KMS-11 (cell line): ENCODE data around the gene ATP9B.

Source experiments
- H2AFZ ChIP-seq: fragments of 200-600 bp; sonication (generic); 2 replicates; pipeline ENCODE4 v1.6.1; 2016; ENCODE audit warnings: antibody characterized with exemption, mixed run types, low read depth
- H3K27ac ChIP-seq: fragments of 200-600 bp; sonication (generic); 2 replicates; pipeline ENCODE4 v1.6.1; 2016; ENCODE audit warnings: mild to moderate bottlenecking, mixed run types
- H3K27me3 ChIP-seq: fragments of 200-600 bp; sonication (generic); 2 replicates; pipeline ENCODE4 v1.6.1; 2017; ENCODE audit warnings: mild to moderate bottlenecking, low read depth, mixed run types, moderate library complexity; ENCODE audit not compliant: insufficient read depth
- H3K36me3 ChIP-seq: fragments of 200-600 bp; sonication (generic); 2 replicates; pipeline ENCODE4 v1.6.1; 2017; ENCODE audit warnings: mild to moderate bottlenecking, mixed run types; ENCODE audit not compliant: insufficient read depth
- H3K4me1 ChIP-seq: fragments of 200-600 bp; sonication (generic); 2 replicates; pipeline ENCODE4 v1.6.1; 2016; ENCODE audit warnings: mild to moderate bottlenecking, low read depth, mixed run types; ENCODE audit not compliant: poor library complexity, severe bottlenecking
- H3K4me2 ChIP-seq: fragments of 200-600 bp; sonication (generic); 2 replicates; pipeline ENCODE4 v1.7.0; 2016; ENCODE audit warnings: mild to moderate bottlenecking, mixed run types
- H3K4me3 ChIP-seq: fragments of 200-600 bp; sonication (generic); IDR thresholded peaks from 2 replicates; pipeline ENCODE4 v1.6.1; 2017; ENCODE audit warnings: low read depth, low read length, mixed read lengths; ENCODE audit not compliant: insufficient read depth
- H3K79me2 ChIP-seq: fragments of 200-600 bp; sonication (generic); 2 replicates; pipeline ENCODE4 v1.6.1; 2016; ENCODE audit warnings: low read depth, mixed run types; ENCODE audit not compliant: insufficient read depth
- H3K9ac ChIP-seq: fragments of 200-600 bp; sonication (generic); 2 replicates; pipeline ENCODE4 v1.6.1; 2016; ENCODE audit warnings: mild to moderate bottlenecking, mixed run types
- H4K20me1 ChIP-seq: fragments of 200-600 bp; sonication (generic); 2 replicates; pipeline ENCODE4 v1.6.1; 2016; ENCODE audit warnings: mild to moderate bottlenecking, mixed run types; ENCODE audit not compliant: insufficient read depth
- TF ChIP-seq, protein P1 (sequence below): fragments of 200-600 bp; sonication (generic); conservative IDR thresholded peaks from 2 replicates; pipeline ENCODE4 v1.6.1; 2017; ENCODE audit warnings: low read depth, mild to moderate bottlenecking, antibody characterized with exemption, low read length, moderate library complexity, mixed read lengths

The ATP9B gene

DNA sequence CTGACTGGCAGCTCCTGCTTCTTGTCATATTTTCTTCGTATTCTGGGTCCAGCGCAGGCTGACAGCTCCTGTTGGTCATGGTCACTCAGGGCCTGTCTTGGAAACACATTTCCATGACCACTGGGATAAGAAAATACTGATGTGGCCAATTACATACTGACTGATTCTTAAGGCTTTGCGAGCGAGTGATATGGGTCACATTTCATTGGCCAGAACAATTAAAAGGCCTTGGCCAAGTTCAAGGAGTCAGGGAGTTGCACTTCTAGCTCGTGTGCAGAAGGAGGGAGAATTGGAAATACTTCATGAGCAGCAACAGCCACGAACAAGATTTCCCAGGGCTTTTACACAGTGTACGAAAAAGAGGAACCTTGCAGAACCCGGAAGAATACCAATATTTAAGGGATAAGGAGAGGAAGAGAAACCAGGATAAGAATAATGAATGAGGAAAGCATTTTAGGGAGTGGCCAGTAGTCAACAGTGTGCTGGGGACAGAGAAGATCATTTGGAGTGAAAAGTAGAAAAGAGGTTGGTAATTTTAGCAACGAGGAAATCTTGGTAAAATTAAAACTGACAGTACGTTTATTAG, 149.5 kb downstream of the ATP9B start:
- H2AFZ ChIP-seq = no peak overlapping the region
- no peaks in the 10 kb centered on the region for H3K4me1 ChIP-seq
- no peak overlapping the region for H3K9ac ChIP-seq
- no peak overlapping the region for H3K27ac ChIP-seq
- H3K27me3 ChIP-seq = no peaks in the 10 kb centered on the region
- TF ChIP-seq, protein P1, sequence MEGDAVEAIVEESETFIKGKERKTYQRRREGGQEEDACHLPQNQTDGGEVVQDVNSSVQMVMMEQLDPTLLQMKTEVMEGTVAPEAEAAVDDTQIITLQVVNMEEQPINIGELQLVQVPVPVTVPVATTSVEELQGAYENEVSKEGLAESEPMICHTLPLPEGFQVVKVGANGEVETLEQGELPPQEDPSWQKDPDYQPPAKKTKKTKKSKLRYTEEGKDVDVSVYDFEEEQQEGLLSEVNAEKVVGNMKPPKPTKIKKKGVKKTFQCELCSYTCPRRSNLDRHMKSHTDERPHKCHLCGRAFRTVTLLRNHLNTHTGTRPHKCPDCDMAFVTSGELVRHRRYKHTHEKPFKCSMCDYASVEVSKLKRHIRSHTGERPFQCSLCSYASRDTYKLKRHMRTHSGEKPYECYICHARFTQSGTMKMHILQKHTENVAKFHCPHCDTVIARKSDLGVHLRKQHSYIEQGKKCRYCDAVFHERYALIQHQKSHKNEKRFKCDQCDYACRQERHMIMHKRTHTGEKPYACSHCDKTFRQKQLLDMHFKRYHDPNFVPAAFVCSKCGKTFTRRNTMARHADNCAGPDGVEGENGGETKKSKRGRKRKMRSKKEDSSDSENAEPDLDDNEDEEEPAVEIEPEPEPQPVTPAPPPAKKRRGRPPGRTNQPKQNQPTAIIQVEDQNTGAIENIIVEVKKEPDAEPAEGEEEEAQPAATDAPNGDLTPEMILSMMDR = no peak
- no peaks in the 10 kb centered on the region for H4K20me1 ChIP-seq
- no peak overlapping the region for H3K4me3 ChIP-seq
- no peak overlapping the region for H3K4me2 ChIP-seq
- no peaks in the 10 kb centered on the region for H3K79me2 ChIP-seq
- H3K36me3 ChIP-seq = no peaks in the 10 kb centered on the region; the same call in 1 of the 2 replicates

DNA sequence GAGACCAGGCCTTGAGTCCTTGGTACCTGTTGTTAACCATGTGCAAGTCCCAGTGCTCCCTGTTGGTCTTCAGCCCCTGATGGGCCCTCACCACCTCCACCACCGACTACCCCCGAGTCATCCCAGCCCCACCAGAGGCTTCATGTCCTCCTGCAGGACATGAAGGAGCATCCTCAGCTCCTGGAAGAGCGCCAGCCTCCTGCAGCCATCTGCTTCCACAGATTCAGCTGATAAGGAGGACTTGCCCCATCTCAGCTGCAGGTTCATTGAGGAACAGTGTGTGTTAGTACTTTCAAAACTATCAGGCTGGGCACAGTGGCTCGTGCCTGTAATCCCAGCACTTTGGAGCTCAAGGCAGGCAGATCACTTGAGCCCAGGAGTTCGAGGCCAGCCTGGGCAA, 151.9 kb downstream of the ATP9B start:
- Histone ChIP-seq H4K20me1 (no peaks in the 10 kb centered on the region), H3K4me1 (no peaks in the 10 kb centered on the region), H3K79me2 (no peaks in the 10 kb centered on the region), H3K4me2 (no peak overlapping the region), H3K27me3 (no peaks in the 10 kb centered on the region), H3K9ac (no peak overlapping the region), H3K4me3 (no peak overlapping the region), H3K36me3 (no peaks in the 10 kb centered on the region; the same call in 1 of the 2 replicates), H3K27ac (no peak overlapping the region), H2AFZ (no peak overlapping the region)
- TF ChIP-seq, protein P1 = no peak

DNA sequence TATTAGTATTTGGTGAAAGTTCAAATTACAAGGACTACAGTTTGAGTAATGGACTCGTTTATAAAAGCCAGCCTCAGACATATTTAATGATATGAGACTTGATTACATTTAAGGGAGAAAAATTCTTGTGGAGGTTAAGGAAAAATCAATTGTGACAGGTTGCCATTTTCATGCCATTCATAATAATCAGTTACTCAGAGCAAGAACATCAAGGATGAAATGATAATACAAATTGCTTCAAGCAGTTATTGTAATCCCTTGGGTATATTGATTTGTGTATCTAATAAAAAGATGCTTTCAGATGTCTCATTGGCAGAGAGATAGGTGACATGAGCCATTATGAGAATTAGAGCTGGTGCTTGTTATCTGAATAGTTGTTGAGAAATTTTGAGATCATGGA, 153.6 kb downstream of the ATP9B start:
- Histone ChIP-seq H4K20me1 (no peaks in the 10 kb centered on the region), H3K36me3 (no peaks in the 10 kb centered on the region), H3K4me2 (no peak overlapping the region), H3K27ac (no peak overlapping the region), H3K4me1 (no peaks in the 10 kb centered on the region), H3K9ac (no peak overlapping the region), H3K79me2 (no peaks in the 10 kb centered on the region), H3K27me3 (no peaks in the 10 kb centered on the region), H2AFZ (no peak overlapping the region), H3K4me3 (no peak overlapping the region)
- TF ChIP-seq, protein P1 = no peak

DNA sequence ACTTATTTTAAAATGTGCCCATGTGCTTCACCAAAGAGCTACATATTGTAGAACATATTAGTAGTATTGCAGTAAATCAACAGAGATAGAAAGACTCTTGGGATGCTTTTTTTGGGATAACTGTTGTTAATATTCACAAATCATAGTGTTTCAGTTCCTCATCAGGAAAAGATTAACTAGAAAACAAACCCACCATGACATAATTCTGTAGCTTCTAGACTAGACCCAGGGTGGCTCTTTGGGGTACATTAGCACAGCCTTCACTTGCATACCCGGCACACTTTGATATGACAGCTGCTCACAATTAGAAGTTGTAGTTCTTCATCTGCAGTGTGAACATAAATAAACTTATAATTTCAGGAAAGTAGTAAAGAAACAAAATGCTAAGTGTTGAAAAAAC, 154.2 kb downstream of the ATP9B start:
- Histone ChIP-seq H3K79me2 (no peaks in the 10 kb centered on the region), H2AFZ (no peak overlapping the region), H3K27ac (no peak overlapping the region), H3K9ac (no peak overlapping the region), H3K36me3 (no peaks in the 10 kb centered on the region), H3K4me3 (no peak overlapping the region), H3K27me3 (no peaks in the 10 kb centered on the region), H3K4me2 (no peak overlapping the region), H4K20me1 (no peaks in the 10 kb centered on the region), H3K4me1 (no peaks in the 10 kb centered on the region)
- TF ChIP-seq, protein P1 = no peak
